GM23248 (cell line): ENCODE measurements around the gene SMARCB1.

Experiments used
- EZH2 ChIP-seq: fragments of 200-600 bp; sonication (generic); IDR thresholded peaks from 2 replicates; pipeline ENCODE4 v1.6.1; 2018; ENCODE audit warnings: antibody characterized with exemption, mild to moderate bottlenecking; ENCODE audit not compliant: insufficient read depth, poor library complexity, severe bottlenecking
- EZH2phosphoT487 ChIP-seq: fragments of 200-600 bp; sonication (generic); IDR thresholded peaks from 2 replicates; pipeline ENCODE4 v1.6.1; 2018; ENCODE audit warnings: antibody characterized with exemption, moderate library complexity, mild to moderate bottlenecking, low read depth; ENCODE audit not compliant: insufficient read depth

DNA sequence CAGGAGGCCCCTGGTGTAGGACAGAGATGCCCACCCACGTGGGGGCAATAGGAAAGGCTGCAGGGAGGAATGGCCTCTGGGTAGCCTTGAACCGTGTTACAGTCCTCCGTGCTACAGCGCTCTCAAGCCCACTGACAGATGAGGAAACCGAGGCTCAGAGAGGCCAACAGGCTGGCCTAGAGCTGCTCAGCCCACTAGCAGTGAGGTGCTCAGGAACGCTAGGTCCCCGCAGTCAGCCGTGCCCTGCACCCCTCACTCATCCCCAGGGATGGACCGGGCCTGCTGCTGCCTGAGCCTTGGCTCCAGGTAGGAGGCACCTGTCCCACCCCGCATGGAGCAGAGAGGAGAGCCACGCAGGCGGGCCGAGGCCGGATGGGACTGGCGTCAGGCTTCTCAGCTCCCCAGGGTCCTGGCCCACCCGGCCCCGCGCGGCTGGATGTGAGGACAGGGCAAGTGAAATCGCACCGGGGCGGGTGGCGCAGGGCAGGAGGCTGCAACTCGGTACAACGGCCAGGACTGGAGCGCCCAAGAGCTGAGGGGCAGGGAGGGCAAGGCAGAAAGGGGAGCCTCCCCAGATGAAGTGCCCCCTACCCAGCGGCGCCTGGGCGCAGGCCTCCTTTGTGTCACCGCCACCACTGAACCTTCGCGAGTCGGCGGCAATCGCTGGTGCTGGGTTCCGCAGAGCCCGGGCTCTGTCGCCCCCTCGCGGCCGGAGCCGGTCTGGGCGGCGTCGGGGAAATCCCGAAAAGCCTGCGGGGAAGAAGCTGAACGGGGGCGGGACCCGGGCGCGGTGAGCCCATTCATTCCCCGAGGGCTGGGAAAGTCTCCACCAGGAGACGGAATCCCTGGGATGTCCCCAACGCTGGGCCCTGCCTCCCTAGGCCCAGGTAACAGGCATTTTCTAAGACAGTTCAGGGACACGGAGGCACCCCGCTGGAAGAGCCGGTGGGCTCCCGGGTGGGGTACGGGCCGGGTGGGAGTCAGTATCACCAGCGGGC is 62.5 kb downstream of the SMARCB1 start:
- TF ChIP-seq EZH2phosphoT487 = no peak
- TF ChIP-seq EZH2 = no peak
